Renal pelvis (tissue), 4 donors: ENCODE measurements around the gene CD8B2. TPM values are rescaled to one million over a fixed set of nuclear protein-coding genes. Genes with fewer than 3 reads are reported as not detected.
"Not testable (repeated sequence)": the region's sequence is repeated elsewhere in the genome, so short reads cannot be mapped to it uniquely, and the experiment has no call there.

Experiments used
- DNase-seq: peaks from one replicate; pipeline ENCODE4 v3.0.0-alpha.2; 2013
- polyA plus RNA-seq, 3 donors: library from polyadenylated mRNA; unstranded; fragments of 120-200 nt; gene quantifications; one replicate each; pipeline ENCODE4 v1.2.1, GENCODE V29; 2013; ENCODE audit not compliant: insufficient read length in 3 of 3

CD8B2 gene
- polyA plus RNA-seq, 3 donors: 0.22 to 0.73 (median 0.24) TPM

GRCh38 chr2:106551417-106552130 is 64.4 kb downstream of the CD8B2 start:
- no peak for DNase-seq

- no peak for DNase-seq
Measured at GRCh38 chr2:106552921-106553320, 65.8 kb downstream of the CD8B2 start.

- DNase-seq: no peak
Measured at GRCh38 chr2:106553321-106553720, 66.2 kb downstream of the CD8B2 start.

GRCh38 chr2:106554411-106554810 is 67.2 kb downstream of the CD8B2 start:
- no peak for DNase-seq

GRCh38 chr2:106555053-106555452 is 67.9 kb downstream of the CD8B2 start:
- no peak for DNase-seq

GRCh38 chr2:106559786-106560185 is 72.6 kb downstream of the CD8B2 start:
- not testable (repeated sequence) for DNase-seq

- DNase-seq: no peak
Measured at GRCh38 chr2:106560773-106561172, 73.6 kb downstream of the CD8B2 start.

GRCh38 chr2:106561356-106561755 is 74.2 kb downstream of the CD8B2 start:
- DNase-seq: no peak

- DNase-seq: no peak
Measured at GRCh38 chr2:106561803-106562202, 74.6 kb downstream of the CD8B2 start.

- DNase-seq: no peak
Measured at GRCh38 chr2:106562268-106563186, 75.4 kb downstream of the CD8B2 start.

- no peak for DNase-seq
Measured at GRCh38 chr2:106563195-106563594, 76.0 kb downstream of the CD8B2 start.

- DNase-seq: no peak
Measured at GRCh38 chr2:106565599-106565998, 78.4 kb downstream of the CD8B2 start.

- DNase-seq: no peak
Measured at GRCh38 chr2:106566050-106566449, 78.9 kb downstream of the CD8B2 start.

- DNase-seq: not testable (repeated sequence)
Measured at GRCh38 chr2:106566484-106566883, 79.3 kb downstream of the CD8B2 start.

GRCh38 chr2:106570316-106570715 is 83.2 kb downstream of the CD8B2 start:
- no peak for DNase-seq

Other genes starting within 250 kb of the CD8B2 start
- under 1 TPM; 0.21 to 0.38 (median 0.34) TPM for gene RGPD3, start 19.0 kb upstream of the CD8B2 start, polyA plus RNA-seq